ENCODE measurements around the gene PIGO. TPM values are rescaled to one million over a fixed set of nuclear protein-coding genes. Genes with fewer than 3 reads are reported as not detected.

PIGO gene
- total and polyA plus RNA-seq, 2 experiments from 2014 or later = 11.2 to 18.9 TPM

- TF ChIP-seq ZNF462 (CRISPR knock-in tag; IDR thresholded peaks at IDR 0.05) (no peak), STAT1 (IDR thresholded peaks at IDR 0.05; ENCODE audit: unreplicated experiment) (no peak), JUNB (IDR thresholded peaks at IDR 0.05; ENCODE audit: unreplicated experiment) (no peak), POLR2AphosphoS5 (IDR thresholded peaks at IDR 0.05; ENCODE audit: low read depth) (no peak), CTCF (conservative IDR thresholded peaks at IDR 0.05; ENCODE audit: low read depth in 2 of 2) (no peak), EZH2phosphoT487 (IDR thresholded peaks at IDR 0.05; ENCODE audit: unreplicated experiment) (no peak), ZNF114 (CRISPR knock-in tag; IDR thresholded peaks at IDR 0.05) (no peak)
These were observed 18.6 kb upstream of the PIGO start (continued) for GRCh38 chr9:35114840-35115628.

Measured in GM23338 (cell line).